AG04450 (cell line): ENCODE results near the gene SLC30A7. TPM values are rescaled to one million over a fixed set of nuclear protein-coding genes. Genes with fewer than 3 reads are reported as not detected.

Source experiments
- CTCF ChIA-PET: fragments of 300-600, 350-600 bp; formaldehyde crosslinking; extraction: SDS; loops from one replicate; lab custom pipeline; 2022; ENCODE audit warnings: antibody characterized with exemption, inconsistent platforms; lab: Charles Lee
- POLR2A ChIA-PET: fragments of 350-600 bp; formaldehyde crosslinking; extraction: SDS; loops from one replicate; lab custom pipeline; 2021; ENCODE audit warnings: antibody characterized with exemption, inconsistent platforms; lab: Yijun Ruan, JAX
- DNase-seq: peaks from one replicate; pipeline ENCODE4 v3.0.0-alpha.2; 2011; ENCODE audit warnings: low read depth, low spot score
- H3K27ac ChIP-seq: one replicate; pipeline ENCODE4 v1.5.1; 2012; ENCODE audit warnings: low read depth, low read length, control low read depth
- H3K27me3 ChIP-seq: one replicate; pipeline ENCODE4 v1.6.0; 2012; ENCODE audit warnings: low read length; ENCODE audit not compliant: control insufficient read depth, insufficient read depth
- H3K4me3 ChIP-seq: 2 replicates; pipeline ENCODE4 v1.5.1; 2011; ENCODE audit warnings: mild to moderate bottlenecking, low read depth, low read length, control low read depth
- H3K9me3 ChIP-seq: 2 replicates; pipeline ENCODE4 v1.5.1; 2012; ENCODE audit warnings: low read length; ENCODE audit not compliant: control insufficient read depth, insufficient read depth
- polyA plus RNA-seq: library from polyadenylated mRNA; depleted of rRNA; stranded (reverse); fragments of >200 nt; gene quantifications from 2 replicates; pipeline ENCODE4 v1.2.3, GENCODE V29; 2011
- TF ChIP-seq, protein P1 (sequence below): IDR thresholded peaks from 2 replicates; pipeline ENCODE4 v1.5.1; 2011; ENCODE audit warnings: low read depth, low read length, control low read depth, inconsistent platforms

The SLC30A7 gene
- polyA plus RNA-seq, 1 experiment = 15.1 TPM

DNA sequence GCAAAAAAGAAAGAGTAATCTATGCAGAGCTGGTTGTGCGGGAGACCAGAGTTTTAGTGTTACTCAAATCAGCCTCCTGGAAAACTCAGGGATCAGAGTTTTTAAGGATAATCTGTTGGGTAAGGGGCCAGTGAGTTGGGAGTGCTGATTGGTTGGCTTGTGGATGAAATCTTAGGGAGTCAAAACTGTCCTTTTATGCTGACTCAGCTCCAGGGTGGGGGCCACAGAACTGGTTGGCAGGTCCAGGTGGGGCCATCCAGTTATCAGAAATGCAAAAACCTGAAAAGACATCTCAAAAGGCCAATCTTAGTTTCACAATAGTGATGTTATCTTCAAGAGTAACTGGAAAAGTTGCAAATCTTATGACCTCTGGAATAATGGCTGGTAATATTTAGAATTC is 4.5 kb upstream of the SLC30A7 start:
- Histone ChIP-seq H3K4me3 (no peak overlapping the region), H3K9me3 (peaks cover 10% of the 10 kb centered on the region; the same call in 1 of the 2 replicates), H3K27ac (no peak overlapping the region), H3K27me3 (no peaks in the 10 kb centered on the region)
- CTCF ChIA-PET = interaction anchor here (0.6 to 2.0 kb wide), 2 partner anchors 23 to 268 kb away, joined by 3 to 5 read pairs; no protein-coding TSS in a partner anchor
- DNase-seq = no peak
- POLR2A ChIA-PET = no interaction called here
- TF ChIP-seq, protein P1, sequence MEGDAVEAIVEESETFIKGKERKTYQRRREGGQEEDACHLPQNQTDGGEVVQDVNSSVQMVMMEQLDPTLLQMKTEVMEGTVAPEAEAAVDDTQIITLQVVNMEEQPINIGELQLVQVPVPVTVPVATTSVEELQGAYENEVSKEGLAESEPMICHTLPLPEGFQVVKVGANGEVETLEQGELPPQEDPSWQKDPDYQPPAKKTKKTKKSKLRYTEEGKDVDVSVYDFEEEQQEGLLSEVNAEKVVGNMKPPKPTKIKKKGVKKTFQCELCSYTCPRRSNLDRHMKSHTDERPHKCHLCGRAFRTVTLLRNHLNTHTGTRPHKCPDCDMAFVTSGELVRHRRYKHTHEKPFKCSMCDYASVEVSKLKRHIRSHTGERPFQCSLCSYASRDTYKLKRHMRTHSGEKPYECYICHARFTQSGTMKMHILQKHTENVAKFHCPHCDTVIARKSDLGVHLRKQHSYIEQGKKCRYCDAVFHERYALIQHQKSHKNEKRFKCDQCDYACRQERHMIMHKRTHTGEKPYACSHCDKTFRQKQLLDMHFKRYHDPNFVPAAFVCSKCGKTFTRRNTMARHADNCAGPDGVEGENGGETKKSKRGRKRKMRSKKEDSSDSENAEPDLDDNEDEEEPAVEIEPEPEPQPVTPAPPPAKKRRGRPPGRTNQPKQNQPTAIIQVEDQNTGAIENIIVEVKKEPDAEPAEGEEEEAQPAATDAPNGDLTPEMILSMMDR = no peak

- Histone ChIP-seq H3K27ac (no peak overlapping the region), H3K27me3 (no peaks in the 10 kb centered on the region), H3K9me3 (peaks cover 10% of the 10 kb centered on the region; the same call in 1 of the 2 replicates), H3K4me3 (no peak overlapping the region)
- ChIA-PET CTCF (no interaction called here), POLR2A (no interaction called here)
- no peak for DNase-seq
- TF ChIP-seq, protein P1 = no peak
These were observed 3.3 kb upstream of the SLC30A7 start for GRCh38 chr1:100892554-100892953.

DNA sequence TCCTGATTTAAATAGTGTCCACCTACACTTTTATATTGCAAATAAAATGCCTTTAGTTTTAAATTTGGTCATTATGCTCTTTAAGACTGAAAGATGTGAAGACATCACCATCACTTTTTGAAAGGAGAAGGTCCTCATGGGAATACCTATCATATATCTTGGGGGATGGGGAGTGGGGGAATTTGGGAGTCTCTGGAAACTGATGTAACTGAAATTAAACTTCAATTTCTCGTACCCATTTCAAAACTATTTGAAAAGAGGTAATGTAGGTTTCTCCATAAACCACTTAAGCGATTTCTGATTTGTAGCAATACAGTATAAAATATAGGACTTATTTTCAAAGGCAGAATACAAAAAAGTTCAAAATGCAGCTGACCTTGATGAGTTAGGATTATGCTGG is 2.2 kb upstream of the SLC30A7 start:
- CTCF ChIA-PET = interaction anchor here (1.7 to 3.3 kb wide), 2 partner anchors 26 to 395 kb away, joined by 8 to 15 read pairs; no protein-coding TSS in a partner anchor
- TF ChIP-seq, protein P1 = no peak
- Histone ChIP-seq H3K27ac (no peak overlapping the region), H3K4me3 (peak overlapping the region; percentile 85), H3K27me3 (no peaks in the 10 kb centered on the region), H3K9me3 (peaks cover 10% of the 10 kb centered on the region; the same call in 1 of the 2 replicates)
- POLR2A ChIA-PET = interaction anchor here (1.2 kb wide), 1 partner anchor 395 kb away, joined by 3 read pairs; no protein-coding TSS in a partner anchor
- no peak for DNase-seq

DNA sequence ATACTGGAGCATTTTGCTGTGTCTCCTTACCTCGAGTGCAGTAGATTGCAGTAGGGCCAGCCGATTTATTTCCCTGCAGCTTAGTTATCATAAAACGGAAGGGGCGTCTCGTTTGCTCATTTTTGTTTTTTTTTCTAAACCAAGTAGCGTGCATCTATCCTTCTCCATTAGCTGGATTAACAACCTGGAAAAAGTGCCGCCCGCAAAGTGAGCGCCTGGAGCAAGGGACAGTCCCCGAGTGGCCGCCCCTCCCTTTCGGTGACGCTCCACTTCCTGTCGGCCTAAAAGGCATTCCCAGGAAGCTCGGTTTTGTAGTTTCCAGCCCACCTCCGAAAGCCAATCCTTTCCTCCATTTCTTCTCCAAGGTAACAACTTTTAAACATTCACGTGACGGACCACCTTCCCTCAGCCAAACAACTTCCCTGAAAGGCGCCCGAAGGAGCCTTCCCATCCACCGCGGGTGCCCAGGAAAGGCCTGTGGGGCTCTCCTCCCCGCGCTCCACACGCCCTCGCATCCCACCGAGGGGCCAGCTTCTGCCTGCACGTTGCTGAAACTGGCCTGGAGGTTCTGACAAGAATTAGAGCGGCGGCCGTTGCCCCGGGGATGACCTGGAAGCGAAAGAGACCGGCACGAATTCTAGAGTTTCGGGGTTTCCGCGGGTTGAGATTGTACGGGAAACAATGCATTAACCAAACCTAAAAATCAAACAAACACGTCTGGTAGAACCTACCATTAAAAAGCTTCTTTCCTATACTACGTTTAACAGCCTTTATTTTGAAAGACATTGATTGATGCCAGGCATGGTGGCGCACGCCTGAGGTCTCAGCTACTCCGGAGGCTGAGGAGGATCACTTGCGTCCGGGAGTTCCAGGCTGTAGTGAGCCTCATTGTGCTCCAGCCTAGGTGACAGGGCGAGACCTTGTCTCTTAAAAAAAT is 1.0 kb upstream of the SLC30A7 start, which contains the start of gene EXTL2:
TSS of gene EXTL2 (minus strand) at position 240 of the 937 bp plus-strand sequence. CDS start 6,085 bp downstream, outside the sequence.
- Histone ChIP-seq H3K27ac (peak within 1 kb of the TSS; percentile 90), H3K9me3 (peaks cover 4% of the 10 kb centered on the region; the same call in 1 of the 2 replicates), H3K4me3 (peak within 1 kb of the TSS; percentile 85), H3K27me3 (no peaks in the 10 kb centered on the region)
- no peak for DNase-seq
- POLR2A ChIA-PET = interaction anchor here (0.5 to 1.2 kb wide), 5 partner anchors 11 to 393 kb away, joined by 3 to 6 read pairs (median 3); no protein-coding TSS in a partner anchor
- CTCF ChIA-PET = interaction anchor here (1.7 to 3.3 kb wide), 2 partner anchors 27 to 394 kb away, joined by 8 to 15 read pairs; no protein-coding TSS in a partner anchor
- TF ChIP-seq, protein P1 = no peak
